ENCODE results near the gene PCIF1.

The PCIF1 gene

DNA sequence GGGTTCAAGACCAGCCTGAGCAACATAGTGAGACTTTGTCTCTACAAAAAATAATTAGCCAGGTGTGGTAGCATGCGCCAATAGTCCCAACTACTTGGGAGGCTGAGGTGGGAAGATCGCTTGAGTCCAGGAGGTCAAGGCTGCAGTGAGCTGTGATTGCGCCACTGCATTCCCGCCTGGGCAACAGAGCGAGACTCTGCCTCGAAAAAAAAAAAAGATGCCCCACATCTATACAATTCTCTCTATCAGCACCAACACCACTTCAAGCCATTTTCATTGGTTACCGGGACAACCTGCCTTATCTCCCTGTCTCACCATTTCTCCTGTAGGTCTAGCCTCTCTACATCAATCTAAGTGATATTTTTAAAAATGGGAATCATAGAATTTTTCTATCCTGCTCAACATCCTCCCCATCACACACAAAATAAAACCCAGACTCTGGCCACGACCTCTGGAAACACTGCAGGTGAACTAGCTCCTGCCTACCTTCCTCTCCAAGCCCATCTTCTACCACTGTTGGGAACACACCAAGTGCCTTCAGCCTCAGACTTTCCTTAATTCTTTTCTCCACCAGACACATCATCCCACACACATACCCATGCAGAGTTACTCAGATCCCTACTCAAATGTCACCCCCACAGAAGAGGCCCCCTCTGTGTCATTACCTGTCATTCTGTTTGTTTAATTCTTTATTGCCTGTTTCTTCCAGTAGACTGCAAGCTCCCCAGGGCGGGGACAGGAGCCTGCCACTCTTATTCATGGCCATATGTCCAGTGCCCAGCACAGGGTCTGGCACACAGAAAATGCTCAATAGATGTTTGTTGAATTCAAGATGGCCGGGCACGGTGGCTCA is 12.9 kb upstream of the PCIF1 start:
- CTCF ChIA-PET: interaction anchor here (0.7 kb wide), 1 partner anchor 49 kb away, joined by 3 read pairs; no protein-coding TSS in a partner anchor
- H3K4me1 ChIP-seq (ENCODE audit: control insufficient read depth, insufficient read depth, low read length): no peaks in the 10 kb centered on the region

GRCh38 chr20:45924391-45925261 is 9.9 kb upstream of the PCIF1 start:
- TF ChIP-seq ZNF146 (tag by site-specific recombination; IDR thresholded peaks at IDR 0.05): no peak
- TF ChIP-seq BCL11A (tag by site-specific recombination; IDR thresholded peaks at IDR 0.05; ENCODE audit: low read depth): no peak
- TF ChIP-seq ZNF311 (tag by site-specific recombination; IDR thresholded peaks at IDR 0.05; ENCODE audit: borderline replicate concordance): no peak
- TF ChIP-seq ZNF140 (tag by site-specific recombination; IDR thresholded peaks at IDR 0.05): no peak
- TF ChIP-seq RBAK (tag by site-specific recombination; IDR thresholded peaks at IDR 0.05): no peak
- TF ChIP-seq, protein P1, sequence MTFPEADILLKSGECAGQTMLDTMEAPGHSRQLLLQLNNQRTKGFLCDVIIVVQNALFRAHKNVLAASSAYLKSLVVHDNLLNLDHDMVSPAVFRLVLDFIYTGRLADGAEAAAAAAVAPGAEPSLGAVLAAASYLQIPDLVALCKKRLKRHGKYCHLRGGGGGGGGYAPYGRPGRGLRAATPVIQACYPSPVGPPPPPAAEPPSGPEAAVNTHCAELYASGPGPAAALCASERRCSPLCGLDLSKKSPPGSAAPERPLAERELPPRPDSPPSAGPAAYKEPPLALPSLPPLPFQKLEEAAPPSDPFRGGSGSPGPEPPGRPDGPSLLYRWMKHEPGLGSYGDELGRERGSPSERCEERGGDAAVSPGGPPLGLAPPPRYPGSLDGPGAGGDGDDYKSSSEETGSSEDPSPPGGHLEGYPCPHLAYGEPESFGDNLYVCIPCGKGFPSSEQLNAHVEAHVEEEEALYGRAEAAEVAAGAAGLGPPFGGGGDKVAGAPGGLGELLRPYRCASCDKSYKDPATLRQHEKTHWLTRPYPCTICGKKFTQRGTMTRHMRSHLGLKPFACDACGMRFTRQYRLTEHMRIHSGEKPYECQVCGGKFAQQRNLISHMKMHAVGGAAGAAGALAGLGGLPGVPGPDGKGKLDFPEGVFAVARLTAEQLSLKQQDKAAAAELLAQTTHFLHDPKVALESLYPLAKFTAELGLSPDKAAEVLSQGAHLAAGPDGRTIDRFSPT (tag by site-specific recombination; IDR thresholded peaks at IDR 0.05): no peak
- no peak for TF ChIP-seq SCRT1 (tag by site-specific recombination; IDR thresholded peaks at IDR 0.05; ENCODE audit: borderline replicate concordance)
- TF ChIP-seq ZNF121 (tag by site-specific recombination; IDR thresholded peaks at IDR 0.05): no peak
- no peak for TF ChIP-seq YY1 (tag by site-specific recombination; IDR thresholded peaks at IDR 0.05)
- no peak for TF ChIP-seq BCL11B (tag by site-specific recombination; IDR thresholded peaks at IDR 0.05; ENCODE audit: low read depth)
- TF ChIP-seq SP7 (tag by site-specific recombination; IDR thresholded peaks at IDR 0.05): no peak
- TF ChIP-seq KLF9 (tag by site-specific recombination; IDR thresholded peaks at IDR 0.05; ENCODE audit: low read depth): no peak
- TF ChIP-seq ZNF510 (tag by site-specific recombination; IDR thresholded peaks at IDR 0.05; ENCODE audit: insufficient replicate concordance): no peak
- no peak for TF ChIP-seq ZBTB20 (tag by site-specific recombination; IDR thresholded peaks at IDR 0.05)
- no peak for TF ChIP-seq MZF1 (tag by site-specific recombination; IDR thresholded peaks at IDR 0.05; ENCODE audit: borderline replicate concordance)
- no peak for TF ChIP-seq ZNF623 (tag by site-specific recombination; IDR thresholded peaks at IDR 0.05)
- TF ChIP-seq ZNF610 (tag by site-specific recombination; IDR thresholded peaks at IDR 0.05; ENCODE audit: borderline replicate concordance): no peak
- no peak for TF ChIP-seq ZNF23 (tag by site-specific recombination; IDR thresholded peaks at IDR 0.05; ENCODE audit: borderline replicate concordance)
- no peak for TF ChIP-seq ZNF670 (tag by site-specific recombination; IDR thresholded peaks at IDR 0.05; ENCODE audit: low read depth)
- TF ChIP-seq KLF16 (tag by site-specific recombination; IDR thresholded peaks at IDR 0.05): no peak
- CTCF ChIA-PET: interaction anchor here (0.6 kb wide), 1 partner anchor 295 kb away, joined by 4 read pairs; the partner anchor contains the start of gene WFDC10A
- H3K27ac ChIP-seq (ENCODE audit: extremely low read depth, low read depth, low read length): no peak overlapping the region
- no peaks in the 10 kb centered on the region for H3K4me1 ChIP-seq (ENCODE audit: control insufficient read depth, insufficient read depth, low read length)
- POLR2A ChIA-PET: interaction anchor here (2.4 kb wide), 1 partner anchor 9 kb away, joined by 14 read pairs; the partner anchor contains the start of gene PCIF1
- H3K36me3 ChIP-seq (ENCODE audit: control insufficient read depth in 2 of 2, insufficient read depth in 1 of 2, low read length in 2 of 2): no peaks in the 10 kb centered on the region
- H3K9me3 ChIP-seq (ENCODE audit: control insufficient read depth, insufficient read depth, low read depth, low read length): no peaks in the 10 kb centered on the region
- H3K4me3 ChIP-seq (ENCODE audit: low read depth, low read length): no peak overlapping the region

More for the DNA sequence above, 12.9 kb upstream of the PCIF1 start:
- POLR2A ChIA-PET: interaction anchor here (0.7 to 1.7 kb wide), 2 partner anchors 12 to 1036 kb away, joined by 4 to 21 read pairs; partner anchors contain the start of genes PCIF1 and YWHAB
- Histone ChIP-seq H3K36me3 (ENCODE audit: control insufficient read depth in 2 of 2, insufficient read depth in 1 of 2, low read length in 2 of 2) (no peaks in the 10 kb centered on the region), H3K9me3 (ENCODE audit: control insufficient read depth, insufficient read depth, low read depth, low read length) (no peaks in the 10 kb centered on the region), H3K4me3 (ENCODE audit: low read depth, low read length) (no peak overlapping the region), H3K27ac (ENCODE audit: extremely low read depth, low read depth, low read length) (no peak overlapping the region)
- TF ChIP-seq ZNF223 (tag by site-specific recombination; IDR thresholded peaks at IDR 0.05): no peak
- TF ChIP-seq EGR2 (tag by site-specific recombination; IDR thresholded peaks at IDR 0.05; ENCODE audit: low read depth): peak; percentile 82
- TF ChIP-seq ZFHX2 (tag by site-specific recombination; conservative IDR thresholded peaks at IDR 0.05): peak; percentile 65
- TF ChIP-seq ZNF48 (tag by site-specific recombination; IDR thresholded peaks at IDR 0.05): no peak
- no peak for TF ChIP-seq ZNF202 (tag by site-specific recombination; IDR thresholded peaks at IDR 0.05; ENCODE audit: borderline replicate concordance)
- no peak for TF ChIP-seq ZSCAN5A (tag by site-specific recombination; IDR thresholded peaks at IDR 0.05)
- no peak for TF ChIP-seq ZNF600 (tag by site-specific recombination; IDR thresholded peaks at IDR 0.05)
- TF ChIP-seq ZNF555 (tag by site-specific recombination; conservative IDR thresholded peaks at IDR 0.05): no peak
- no peak for TF ChIP-seq ZBTB20 (tag by site-specific recombination; IDR thresholded peaks at IDR 0.05)
- no peak for TF ChIP-seq ZNF768 (tag by site-specific recombination; IDR thresholded peaks at IDR 0.05)
- TF ChIP-seq GLIS1 (tag by site-specific recombination; IDR thresholded peaks at IDR 0.05): peak; percentile 98

Measured in HEK293 (cell line).